ENCODE data around the gene CEP57.

DNA sequence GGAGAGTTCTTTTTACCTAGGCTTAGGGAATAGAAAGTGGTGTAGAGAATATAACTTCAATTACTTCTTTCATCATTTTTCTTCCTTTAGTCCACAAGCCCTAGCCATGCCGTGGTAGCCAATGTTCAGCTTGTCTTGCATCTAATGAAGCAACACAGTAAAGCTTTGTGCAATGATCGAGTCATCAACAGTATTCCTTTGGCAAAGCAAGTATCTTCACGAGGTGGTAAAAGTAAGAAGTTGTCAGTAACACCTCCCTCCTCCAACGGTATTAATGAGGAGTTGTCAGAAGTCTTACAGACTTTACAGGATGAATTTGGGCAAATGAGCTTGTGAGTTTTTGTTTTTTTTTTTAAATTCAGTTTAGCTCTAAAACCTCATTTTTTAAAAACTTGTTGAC is 37.4 kb downstream of the CEP57 start:
- TF ChIP-seq CTCF (IDR thresholded peaks at IDR 0.05): no peak
- TF ChIP-seq EZH2 (IDR thresholded peaks at IDR 0.05; ENCODE audit: borderline replicate concordance, insufficient read depth, low read depth, low read length, poor library complexity, severe bottlenecking): no peak

All from B cell (primary cell).